Liver (tissue), 9 donors: ENCODE measurements around the gene HDLBP. TPM values are rescaled to one million over a fixed set of nuclear protein-coding genes. Genes with fewer than 3 reads are reported as not detected.

Source experiments
- DNase-seq: peaks from one replicate; pipeline ENCODE4 v3.0.0-alpha.2; 2017; ENCODE audit warnings: low spot score
- H3K27ac ChIP-seq, 2 donors: one replicate each; pipeline ENCODE4 v1.7.0; 2013; ENCODE audit warnings: inconsistent platforms in 2 of 2, low read length in 2 of 2, control low read depth in 1 of 2, low read depth in 1 of 2, mild to moderate bottlenecking in 1 of 2
- H3K27me3 ChIP-seq, 4 donors: one replicate each; pipeline versions ENCODE4 v1.6.1 to v1.7.0; 2013; ENCODE audit warnings: low read length in 3 of 4, inconsistent platforms in 1 of 4, mild to moderate bottlenecking in 1 of 4, moderate library complexity in 1 of 4; ENCODE audit not compliant: control insufficient read depth in 4 of 4, insufficient read depth in 4 of 4
- H3K36me3 ChIP-seq, 4 donors: one replicate each; pipeline versions ENCODE4 v1.6.1 to v1.7.0; 2013; ENCODE audit warnings: low read length in 3 of 4, mild to moderate bottlenecking in 3 of 4, low read depth in 1 of 4, moderate library complexity in 1 of 4; ENCODE audit not compliant: control insufficient read depth in 4 of 4, insufficient read depth in 3 of 4
- H3K4me1 ChIP-seq, 4 donors: one replicate each; pipeline versions ENCODE4 v1.6.1 to v1.7.0; 2013; ENCODE audit warnings: low read length in 3 of 4, mild to moderate bottlenecking in 3 of 4, moderate library complexity in 1 of 4; ENCODE audit not compliant: control insufficient read depth in 4 of 4, insufficient read depth in 4 of 4
- H3K4me3 ChIP-seq, 3 donors: one replicate each; pipeline versions ENCODE4 v1.6.1 to v1.7.0; 2013; ENCODE audit warnings: low read length in 3 of 3, control low read depth in 1 of 3, low read depth in 1 of 3, mild to moderate bottlenecking in 1 of 3
- H3K9ac ChIP-seq, 2 donors: one replicate each; pipeline ENCODE4 v1.7.0; 2013; ENCODE audit warnings: low read length in 2 of 2, mild to moderate bottlenecking in 2 of 2, moderate library complexity in 2 of 2, control low read depth in 1 of 2, low read depth in 1 of 2
- H3K9me3 ChIP-seq, 4 donors: one replicate each; pipeline versions ENCODE4 v1.6.1 to v1.7.0; 2013; ENCODE audit warnings: low read length in 3 of 4; ENCODE audit not compliant: control insufficient read depth in 4 of 4
- ATF3 ChIP-seq: IDR thresholded peaks from 2 replicates; pipeline ENCODE4 v1.6.1; 2016; ENCODE audit warnings: antibody characterized with exemption
- CTCF ChIP-seq: fragments of 150-350 bp; IDR thresholded peaks from 2 replicates; pipeline ENCODE4 v1.5.1; 2017; ENCODE audit warnings: improper control_type of control experiment, low read depth, low read length; ENCODE audit not compliant: missing input control
- EGR1 ChIP-seq, 2 donors: IDR thresholded peaks; 2 replicates each; pipeline ENCODE4 v1.6.1; 2016 to 2018; ENCODE audit warnings: antibody characterized with exemption in 2 of 2, low read depth in 2 of 2
- FOXA1 ChIP-seq: IDR thresholded peaks from 2 replicates; pipeline ENCODE4 v1.6.1; 2016; ENCODE audit warnings: antibody characterized with exemption
- FOXA2 ChIP-seq: IDR thresholded peaks from 2 replicates; pipeline ENCODE4 v1.6.1; 2016; ENCODE audit warnings: antibody characterized with exemption
- GABPA ChIP-seq, 2 donors: IDR thresholded peaks in 1 of 2; conservative IDR thresholded peaks in 1 of 2; 2 replicates each; pipeline ENCODE4 v1.6.1; 2016; ENCODE audit warnings: antibody characterized with exemption in 2 of 2, mild to moderate bottlenecking in 1 of 2, moderate library complexity in 1 of 2
- HNF4A ChIP-seq, 2 donors: conservative IDR thresholded peaks; 2 replicates each; pipeline ENCODE4 v1.6.1; 2016; ENCODE audit warnings: antibody characterized with exemption in 2 of 2, mild to moderate bottlenecking in 2 of 2
- HNF4G ChIP-seq: IDR thresholded peaks from 2 replicates; pipeline ENCODE4 v1.6.1; 2016; ENCODE audit warnings: antibody characterized with exemption
- JUND ChIP-seq, 2 donors: IDR thresholded peaks; 2 replicates each; pipeline ENCODE4 v1.6.1; 2016; ENCODE audit warnings: antibody characterized with exemption in 2 of 2
- MAX ChIP-seq: IDR thresholded peaks from 2 replicates; pipeline ENCODE4 v1.6.1; 2016; ENCODE audit warnings: antibody characterized with exemption
- NR2F2 ChIP-seq: IDR thresholded peaks from 2 replicates; pipeline ENCODE4 v1.6.1; 2016; ENCODE audit warnings: antibody characterized with exemption
- RAD21 ChIP-seq, 2 donors: IDR thresholded peaks; 2 replicates each; pipeline ENCODE4 v1.6.1; 2016; ENCODE audit warnings: antibody characterized with exemption in 2 of 2, mild to moderate bottlenecking in 2 of 2
- REST ChIP-seq: IDR thresholded peaks from 2 replicates; pipeline ENCODE4 v1.6.1; 2016; ENCODE audit warnings: antibody characterized with exemption, mild to moderate bottlenecking
- RXRA ChIP-seq, 2 donors: IDR thresholded peaks; 2 replicates each; pipeline ENCODE4 v1.6.1; 2017 to 2018; ENCODE audit warnings: antibody characterized with exemption in 2 of 2, mild to moderate bottlenecking in 1 of 2
- SP1 ChIP-seq: IDR thresholded peaks from 2 replicates; pipeline ENCODE4 v1.6.1; 2018; ENCODE audit warnings: antibody characterized with exemption, mild to moderate bottlenecking
- TAF1 ChIP-seq: conservative IDR thresholded peaks from 2 replicates; pipeline ENCODE4 v1.6.1; 2016; ENCODE audit warnings: antibody characterized with exemption, mild to moderate bottlenecking
- YY1 ChIP-seq: IDR thresholded peaks from 2 replicates; pipeline ENCODE4 v1.6.1; 2016; ENCODE audit warnings: antibody characterized with exemption, mild to moderate bottlenecking
- ZBTB33 ChIP-seq: IDR thresholded peaks from 2 replicates; pipeline ENCODE4 v1.6.1; 2016; ENCODE audit warnings: antibody characterized with exemption
- WGBS: extraction: QIAGEN DNeasy Blood & Tissue Kit; methylation state at CpG from one replicate; pipeline ENCODE4 v1.1.7; 2013; 5-methylcytosine and 5-hydroxymethylcytosine counted together
- polyA plus RNA-seq, 2 donors: library from polyadenylated mRNA; stranded (reverse) in 1 of 2; unstranded in 1 of 2; fragments of 200-250 nt in 1 of 2; fragments of >200 nt in 1 of 2; fragmentation: Nextera tagmentation in 1 of 2; extraction: Ambion mirVana in 1 of 2; gene quantifications; one replicate each; pipeline versions ENCODE4 v1.2.1 to v1.2.3, GENCODE V29; 2013 to 2015
- total RNA-seq, 2 donors: library from RNA; depleted of rRNA; stranded (reverse); fragments of >200 nt; gene quantifications; one replicate each; pipeline ENCODE4 v1.2.3, GENCODE V29; 2014
- donor health status: healthy.
- donor health status: healthy.
- donor health status: healthy.
- donor health status: healthy.
- donor health status: healthy.

HDLBP gene
- total and polyA plus RNA-seq, 4 donors: 219 to 580 (median 258) TPM

- Histone ChIP-seq H3K4me3 (peak overlapping the region in 2 of 3 donors; percentile 75 to 83), H3K9ac (no peak overlapping the region), H3K27me3 (no peaks in the 10 kb centered on the region), H3K27ac (no peak overlapping the region), H3K9me3 (no peaks in the 10 kb centered on the region), H3K36me3 (no peaks in the 10 kb centered on the region), H3K4me1 (peaks cover 10 to 64% (median 56%) of the 10 kb centered on the region in 4 donors)
- no peak for DNase-seq
- TF ChIP-seq FOXA1: no peak
- TF ChIP-seq SP1: no peak
- TF ChIP-seq FOXA2: no peak
- TF ChIP-seq EGR1 (IDR thresholded peaks at IDR 0.05; ENCODE audit: low read depth in 2 of 2): no peak
- TF ChIP-seq RAD21 (IDR thresholded peaks at IDR 0.05): no peak
- TF ChIP-seq TAF1: no peak
- no peak for TF ChIP-seq NR2F2
- TF ChIP-seq HNF4A (conservative IDR thresholded peaks at IDR 0.05): no peak
- TF ChIP-seq ATF3: no peak
- TF ChIP-seq HNF4G: no peak
- TF ChIP-seq GABPA (IDR thresholded peaks at IDR 0.05 in 1 of 2, conservative IDR thresholded peaks at IDR 0.05 in 1 of 2): no peak
- no peak for TF ChIP-seq REST
- TF ChIP-seq RXRA (IDR thresholded peaks at IDR 0.05): no peak
- no peak for TF ChIP-seq CTCF
- TF ChIP-seq ZBTB33: no peak
- no peak for TF ChIP-seq YY1
- no peak for TF ChIP-seq JUND (IDR thresholded peaks at IDR 0.05)
- TF ChIP-seq MAX: no peak
- WGBS: 87% methylated on average over 8 of the region's 8 CpGs
Measured at GRCh38 chr2:241313543-241314095, 1.9 kb downstream of the HDLBP start.
